ENCODE measurements around the gene KHDRBS2. TPM values are rescaled to one million over a fixed set of nuclear protein-coding genes. Genes with fewer than 3 reads are reported as not detected.

Gene KHDRBS2
- total RNA-seq, 1 donor from 2014 or later = 0.17 TPM

DNA sequence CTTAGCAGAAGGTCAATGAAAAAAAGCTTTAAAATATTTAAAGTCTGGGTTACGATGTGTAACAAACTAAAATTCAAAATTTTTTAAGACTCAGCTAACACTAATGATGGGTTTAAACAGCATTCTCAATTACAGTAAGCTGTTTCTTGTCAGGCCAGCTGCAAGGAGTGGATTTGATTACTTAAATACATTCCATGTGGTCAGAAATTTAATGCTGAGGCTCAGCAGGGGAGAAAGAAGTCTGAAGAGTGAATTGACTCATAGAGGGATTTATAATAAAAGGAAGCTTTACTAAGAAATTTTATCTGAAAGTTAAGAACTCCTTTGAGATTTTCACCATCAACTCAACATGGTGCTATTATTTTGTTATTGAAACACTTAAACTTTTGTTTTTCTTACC is 398.6 kb downstream of the KHDRBS2 start:
- no peak for DNase-seq (ENCODE audit: low read depth)
- H3K4me3 ChIP-seq (ENCODE audit: low read depth, low read length) = no peak overlapping the region
- TF ChIP-seq, protein P1, sequence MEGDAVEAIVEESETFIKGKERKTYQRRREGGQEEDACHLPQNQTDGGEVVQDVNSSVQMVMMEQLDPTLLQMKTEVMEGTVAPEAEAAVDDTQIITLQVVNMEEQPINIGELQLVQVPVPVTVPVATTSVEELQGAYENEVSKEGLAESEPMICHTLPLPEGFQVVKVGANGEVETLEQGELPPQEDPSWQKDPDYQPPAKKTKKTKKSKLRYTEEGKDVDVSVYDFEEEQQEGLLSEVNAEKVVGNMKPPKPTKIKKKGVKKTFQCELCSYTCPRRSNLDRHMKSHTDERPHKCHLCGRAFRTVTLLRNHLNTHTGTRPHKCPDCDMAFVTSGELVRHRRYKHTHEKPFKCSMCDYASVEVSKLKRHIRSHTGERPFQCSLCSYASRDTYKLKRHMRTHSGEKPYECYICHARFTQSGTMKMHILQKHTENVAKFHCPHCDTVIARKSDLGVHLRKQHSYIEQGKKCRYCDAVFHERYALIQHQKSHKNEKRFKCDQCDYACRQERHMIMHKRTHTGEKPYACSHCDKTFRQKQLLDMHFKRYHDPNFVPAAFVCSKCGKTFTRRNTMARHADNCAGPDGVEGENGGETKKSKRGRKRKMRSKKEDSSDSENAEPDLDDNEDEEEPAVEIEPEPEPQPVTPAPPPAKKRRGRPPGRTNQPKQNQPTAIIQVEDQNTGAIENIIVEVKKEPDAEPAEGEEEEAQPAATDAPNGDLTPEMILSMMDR (IDR thresholded peaks at IDR 0.05; ENCODE audit: insufficient read depth, low read length, poor library complexity, severe bottlenecking) = no peak
- H3K27me3 ChIP-seq (ENCODE audit: control insufficient read depth, insufficient read depth, low read length) = no peaks in the 10 kb centered on the region
- no peaks in the 10 kb centered on the region for H3K36me3 ChIP-seq (ENCODE audit: control insufficient read depth, insufficient read depth, low read length)

DNA sequence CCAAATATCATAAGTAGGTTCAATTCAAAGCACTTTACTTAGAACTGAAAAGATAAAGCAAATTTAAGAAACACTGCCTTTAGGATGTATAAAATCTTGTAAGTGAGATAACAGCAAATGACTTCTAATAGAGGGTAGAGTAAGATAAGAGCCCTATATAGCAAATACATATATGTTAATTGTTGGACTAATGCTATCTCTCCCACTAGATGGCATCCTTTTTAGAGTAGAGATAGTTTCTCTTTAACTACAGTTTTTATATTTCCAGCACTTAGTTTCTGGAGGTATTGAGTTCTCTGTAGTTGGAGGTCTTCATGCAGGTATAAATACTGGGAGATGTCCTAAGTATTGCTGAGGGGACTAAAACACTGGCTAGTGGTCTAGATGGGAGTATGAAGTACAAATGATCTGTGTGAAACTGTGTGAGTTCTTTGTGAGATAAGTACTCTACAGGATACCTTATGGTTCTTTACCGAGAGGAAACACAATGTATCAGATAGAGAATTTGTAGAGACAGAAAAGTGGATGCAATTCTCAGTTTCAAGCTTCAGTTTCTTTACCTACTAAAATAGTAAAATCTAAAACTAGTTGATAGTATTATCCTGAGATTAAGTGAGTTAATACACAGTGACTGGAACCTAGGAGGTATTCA is 399.3 kb downstream of the KHDRBS2 start:
- H3K27me3 ChIP-seq (ENCODE audit: control insufficient read depth, insufficient read depth, low read length) = no peaks in the 10 kb centered on the region
- no peaks in the 10 kb centered on the region for H3K36me3 ChIP-seq (ENCODE audit: control insufficient read depth, insufficient read depth, low read length)
- DNase-seq (ENCODE audit: low read depth) = no peak
- H3K4me3 ChIP-seq (ENCODE audit: low read depth, low read length) = no peak overlapping the region
- TF ChIP-seq, protein P1 (IDR thresholded peaks at IDR 0.05; ENCODE audit: insufficient read depth, low read length, poor library complexity, severe bottlenecking) = peak; percentile 16

DNA sequence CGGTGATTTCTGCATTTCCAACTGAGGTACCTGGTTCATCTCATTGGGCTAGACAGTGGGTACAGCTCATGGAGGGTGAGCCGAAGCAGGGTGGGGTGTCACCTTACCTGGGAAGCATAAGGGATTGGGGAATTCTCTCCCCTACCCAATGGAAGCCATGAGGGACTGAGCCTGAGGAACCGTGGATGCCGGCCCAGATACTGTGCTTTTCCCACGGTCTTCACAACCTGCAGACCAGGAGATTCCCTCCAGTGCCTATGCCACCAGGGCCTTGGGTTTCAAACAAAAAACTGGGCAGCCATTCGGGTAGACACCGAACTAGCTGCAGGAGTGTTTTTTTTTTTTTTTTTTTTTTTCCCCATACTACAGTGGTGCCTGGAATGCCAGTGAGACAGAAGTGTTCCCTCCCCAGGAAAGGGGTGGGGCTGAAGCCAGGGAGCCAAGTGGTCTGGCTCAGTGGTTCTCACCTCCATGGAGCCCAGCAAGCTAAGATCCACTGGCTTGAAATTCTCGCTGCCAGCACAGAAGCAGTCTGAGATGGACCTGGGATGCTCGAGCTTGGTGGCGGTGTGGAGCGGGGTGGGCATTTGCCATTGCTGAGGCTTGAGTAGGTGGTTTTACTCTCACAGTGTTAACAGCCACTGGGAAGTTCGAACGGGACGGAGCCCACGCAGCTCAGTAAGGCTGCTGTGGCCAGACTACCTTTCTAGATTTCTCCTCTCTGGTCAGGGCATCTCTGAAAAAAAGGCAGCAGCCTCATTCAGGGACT is 416.2 kb downstream of the KHDRBS2 start:
- no peak for DNase-seq (ENCODE audit: low read depth)

DNA sequence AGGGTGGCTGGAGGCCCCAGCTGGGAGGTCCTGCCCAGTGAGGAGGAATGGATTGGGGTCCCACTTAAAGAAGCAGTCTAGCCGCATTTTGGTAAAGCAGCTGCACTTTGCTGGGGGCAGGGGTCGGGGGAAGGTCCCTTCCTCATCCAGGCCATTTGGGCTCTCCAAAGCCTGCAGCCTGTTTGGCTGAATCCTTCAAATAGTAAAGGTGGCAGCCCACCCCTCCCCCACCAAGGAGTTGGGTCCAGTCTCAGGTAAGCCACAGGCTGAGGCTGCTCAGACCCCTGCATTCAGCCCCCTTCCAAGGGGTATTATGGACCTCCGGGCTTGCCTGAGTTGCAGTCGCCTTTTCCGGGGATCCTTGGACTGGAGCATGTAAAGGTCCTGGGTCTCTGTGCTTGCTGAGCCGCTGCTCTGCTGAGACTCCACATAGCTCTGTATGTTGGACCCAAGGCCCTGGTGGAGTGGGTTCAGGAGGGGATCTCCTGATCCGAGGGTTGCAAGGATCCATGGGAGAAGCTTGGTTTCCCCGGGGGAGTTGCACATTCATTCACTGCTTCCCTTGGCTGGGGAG is 417.4 kb downstream of the KHDRBS2 start:
- H3K36me3 ChIP-seq (ENCODE audit: control insufficient read depth, insufficient read depth, low read length) = no peaks in the 10 kb centered on the region
- no peak for DNase-seq (ENCODE audit: low read depth)
- TF ChIP-seq, protein P1 (IDR thresholded peaks at IDR 0.05; ENCODE audit: insufficient read depth, low read length, poor library complexity, severe bottlenecking) = no peak
- no peaks in the 10 kb centered on the region for H3K27me3 ChIP-seq (ENCODE audit: control insufficient read depth, insufficient read depth, low read length)
- H3K4me3 ChIP-seq (ENCODE audit: low read depth, low read length) = no peak overlapping the region

More for the DNA sequence above, 416.2 kb downstream of the KHDRBS2 start:
- TF ChIP-seq, protein P1 (IDR thresholded peaks at IDR 0.05; ENCODE audit: insufficient read depth, low read length, poor library complexity, severe bottlenecking) = no peak
- Histone ChIP-seq H3K36me3 (ENCODE audit: control insufficient read depth, insufficient read depth, low read length) (no peaks in the 10 kb centered on the region), H3K27me3 (ENCODE audit: control insufficient read depth, insufficient read depth, low read length) (no peaks in the 10 kb centered on the region), H3K4me3 (ENCODE audit: low read depth, low read length) (no peak overlapping the region)

DNA sequence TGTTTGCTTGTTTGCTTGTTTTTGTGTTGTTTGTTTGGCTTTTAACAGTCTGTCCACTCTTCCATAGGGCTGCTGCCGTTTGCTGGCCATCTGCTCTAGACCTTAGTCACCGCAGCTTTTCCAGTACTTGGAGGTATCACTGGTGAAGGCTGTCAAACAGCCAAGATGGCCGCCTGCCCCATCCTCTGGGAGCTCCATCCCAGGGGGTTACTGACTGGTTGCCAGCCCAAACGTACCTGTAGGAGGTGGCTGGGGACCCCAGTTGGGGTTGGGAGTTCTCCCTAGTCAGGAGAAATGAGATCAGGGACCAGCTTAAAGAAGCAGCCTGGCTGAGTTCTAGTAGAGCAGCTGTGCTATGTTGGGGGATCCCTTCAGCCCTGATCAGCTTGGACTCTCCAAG is 418.4 kb downstream of the KHDRBS2 start:
- TF ChIP-seq, protein P1 (IDR thresholded peaks at IDR 0.05; ENCODE audit: insufficient read depth, low read length, poor library complexity, severe bottlenecking) = no peak
- no peak overlapping the region for H3K4me3 ChIP-seq (ENCODE audit: low read depth, low read length)
- no peak for DNase-seq (ENCODE audit: low read depth)
- no peaks in the 10 kb centered on the region for H3K36me3 ChIP-seq (ENCODE audit: control insufficient read depth, insufficient read depth, low read length)
- no peaks in the 10 kb centered on the region for H3K27me3 ChIP-seq (ENCODE audit: control insufficient read depth, insufficient read depth, low read length)
